Measurements from ENCODE around the gene INPP5A. TPM values are rescaled to one million over a fixed set of nuclear protein-coding genes. Genes with fewer than 3 reads are reported as not detected.

Gene INPP5A
- total RNA-seq, 1 donor from 2014 or later, result 14.2 TPM

GRCh38 chr10:132632851-132633684 is 95.5 kb downstream of the INPP5A start:
- H3K79me2 ChIP-seq (ENCODE audit: low read depth), result no peaks in the 10 kb centered on the region
- Mint-ChIP-seq H3K27me3 (ENCODE audit: insufficient read depth, low read depth) (peaks cover 2% of the 10 kb centered on the region), H3K27ac (no peak overlapping the region), H3K4me1 (peaks cover 27% of the 10 kb centered on the region), H3K36me3 (no peaks in the 10 kb centered on the region), H3K4me3 (no peak overlapping the region), H3K9me3 (no peaks in the 10 kb centered on the region)
- TF ChIP-seq CTCF (IDR thresholded peaks at IDR 0.05), result no peak
- TF ChIP-seq EZH2 (IDR thresholded peaks at IDR 0.05), result no peak
- TF ChIP-seq EZH2phosphoT487 (IDR thresholded peaks at IDR 0.05), result no peak
- H3K4me2 ChIP-seq, result no peak overlapping the region
- H3K9me3 ChIP-seq (ENCODE audit: low read depth), result no peaks in the 10 kb centered on the region
- no peak overlapping the region for H3K9ac ChIP-seq
- H3K27ac ChIP-seq, result no peak overlapping the region
- no peaks in the 10 kb centered on the region for H3K4me1 ChIP-seq
- no peak for DNase-seq (ENCODE audit: low spot score)
- H3F3A ChIP-seq (ENCODE audit: low read depth), result no peaks in the 10 kb centered on the region
- peaks cover 9% of the 10 kb centered on the region for H4K20me1 ChIP-seq (ENCODE audit: low read depth)
- H3K4me3 ChIP-seq, result no peak overlapping the region
- no peaks in the 10 kb centered on the region for H3K27me3 ChIP-seq
- no peak overlapping the region for H2AFZ ChIP-seq (replicated peaks)
- H3K36me3 ChIP-seq, result no peaks in the 10 kb centered on the region

- H3K27ac ChIP-seq, result no peak overlapping the region
- Mint-ChIP-seq H3K4me3 (no peak overlapping the region), H3K4me1 (peaks cover 26% of the 10 kb centered on the region), H3K36me3 (no peaks in the 10 kb centered on the region), H3K9me3 (no peaks in the 10 kb centered on the region), H3K27ac (no peak overlapping the region), H3K27me3 (ENCODE audit: insufficient read depth, low read depth) (peaks cover 2% of the 10 kb centered on the region)
- no peaks in the 10 kb centered on the region for H3K79me2 ChIP-seq (ENCODE audit: low read depth)
- no peak for TF ChIP-seq EZH2 (IDR thresholded peaks at IDR 0.05)
- no peak for TF ChIP-seq EZH2phosphoT487 (IDR thresholded peaks at IDR 0.05)
- TF ChIP-seq CTCF (IDR thresholded peaks at IDR 0.05), result peak; percentile 18
- H2AFZ ChIP-seq (replicated peaks), result no peak overlapping the region
- no peak overlapping the region for H3K9ac ChIP-seq
- no peaks in the 10 kb centered on the region for H3K27me3 ChIP-seq
- H3K4me2 ChIP-seq, result no peak overlapping the region
- H3K4me1 ChIP-seq, result no peaks in the 10 kb centered on the region
- H4K20me1 ChIP-seq (ENCODE audit: low read depth), result peaks cover 8% of the 10 kb centered on the region
- peak; percentile 33 for DNase-seq (ENCODE audit: low spot score)
- no peaks in the 10 kb centered on the region for H3K9me3 ChIP-seq (ENCODE audit: low read depth)
- no peaks in the 10 kb centered on the region for H3F3A ChIP-seq (ENCODE audit: low read depth)
- no peak overlapping the region for H3K4me3 ChIP-seq
- no peaks in the 10 kb centered on the region for H3K36me3 ChIP-seq
Observed at GRCh38 chr10:132634241-132634946, 96.8 kb downstream of the INPP5A start.

GRCh38 chr10:132634947-132635271 is 97.3 kb downstream of the INPP5A start:
- Histone ChIP-seq H4K20me1 (ENCODE audit: low read depth) (peaks cover 8% of the 10 kb centered on the region), H3K9ac (no peak overlapping the region), H3K4me3 (no peak overlapping the region), H2AFZ (replicated peaks) (no peak overlapping the region), H3K27ac (no peak overlapping the region), H3K4me2 (no peak overlapping the region), H3K9me3 (ENCODE audit: low read depth) (no peaks in the 10 kb centered on the region), H3F3A (ENCODE audit: low read depth) (no peaks in the 10 kb centered on the region), H3K4me1 (no peaks in the 10 kb centered on the region), H3K36me3 (no peaks in the 10 kb centered on the region), H3K79me2 (ENCODE audit: low read depth) (no peaks in the 10 kb centered on the region), H3K27me3 (no peaks in the 10 kb centered on the region)
- TF ChIP-seq EZH2phosphoT487 (IDR thresholded peaks at IDR 0.05), result no peak
- TF ChIP-seq CTCF (IDR thresholded peaks at IDR 0.05), result no peak
- TF ChIP-seq EZH2 (IDR thresholded peaks at IDR 0.05), result no peak
- DNase-seq (ENCODE audit: low spot score), result no peak
- H3K27me3 Mint-ChIP-seq (ENCODE audit: insufficient read depth, low read depth), result peaks cover 2% of the 10 kb centered on the region
- H3K4me3 Mint-ChIP-seq, result no peak overlapping the region
- H3K4me1 Mint-ChIP-seq, result peaks cover 26% of the 10 kb centered on the region
- H3K27ac Mint-ChIP-seq, result no peak overlapping the region
- no peaks in the 10 kb centered on the region for H3K9me3 Mint-ChIP-seq
- H3K36me3 Mint-ChIP-seq, result no peaks in the 10 kb centered on the region
